GM21381 (cell line): ENCODE measurements around the gene MET.
"Not testable (repeated sequence)": the region's sequence is repeated elsewhere in the genome, so short reads cannot be mapped to it uniquely, and the experiment has no call there.

ENCODE experiments used
- ATAC-seq: cut with Tn5 transposase; IDR thresholded peaks from one replicate; pipeline ENCODE4 v1.9.1; 2021; ENCODE audit warnings: mild to moderate bottlenecking, moderate library complexity; ENCODE audit not compliant: unreplicated experiment

The MET gene

DNA sequence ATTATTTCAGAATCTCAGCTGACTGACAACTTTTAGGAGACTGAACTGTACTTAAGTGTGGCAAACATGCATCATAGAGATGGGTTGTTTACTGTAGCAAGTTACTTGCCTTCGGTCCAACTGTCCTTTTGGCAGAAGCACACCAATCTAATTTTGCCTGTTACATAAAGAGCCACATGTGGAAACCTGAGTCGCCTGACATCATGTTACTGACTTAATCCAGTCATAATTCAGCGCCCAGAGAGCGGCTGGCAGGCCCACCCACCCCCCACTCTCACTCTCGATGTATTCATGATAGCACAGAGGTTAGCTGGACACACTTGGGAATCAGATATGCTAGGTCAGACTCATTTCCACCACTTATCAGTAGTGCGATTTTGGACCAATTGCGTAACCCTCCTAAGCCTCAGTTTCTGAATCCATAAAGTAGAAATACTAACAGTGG, 133.1 kb downstream of the MET start:
- ATAC-seq = no peak

DNA sequence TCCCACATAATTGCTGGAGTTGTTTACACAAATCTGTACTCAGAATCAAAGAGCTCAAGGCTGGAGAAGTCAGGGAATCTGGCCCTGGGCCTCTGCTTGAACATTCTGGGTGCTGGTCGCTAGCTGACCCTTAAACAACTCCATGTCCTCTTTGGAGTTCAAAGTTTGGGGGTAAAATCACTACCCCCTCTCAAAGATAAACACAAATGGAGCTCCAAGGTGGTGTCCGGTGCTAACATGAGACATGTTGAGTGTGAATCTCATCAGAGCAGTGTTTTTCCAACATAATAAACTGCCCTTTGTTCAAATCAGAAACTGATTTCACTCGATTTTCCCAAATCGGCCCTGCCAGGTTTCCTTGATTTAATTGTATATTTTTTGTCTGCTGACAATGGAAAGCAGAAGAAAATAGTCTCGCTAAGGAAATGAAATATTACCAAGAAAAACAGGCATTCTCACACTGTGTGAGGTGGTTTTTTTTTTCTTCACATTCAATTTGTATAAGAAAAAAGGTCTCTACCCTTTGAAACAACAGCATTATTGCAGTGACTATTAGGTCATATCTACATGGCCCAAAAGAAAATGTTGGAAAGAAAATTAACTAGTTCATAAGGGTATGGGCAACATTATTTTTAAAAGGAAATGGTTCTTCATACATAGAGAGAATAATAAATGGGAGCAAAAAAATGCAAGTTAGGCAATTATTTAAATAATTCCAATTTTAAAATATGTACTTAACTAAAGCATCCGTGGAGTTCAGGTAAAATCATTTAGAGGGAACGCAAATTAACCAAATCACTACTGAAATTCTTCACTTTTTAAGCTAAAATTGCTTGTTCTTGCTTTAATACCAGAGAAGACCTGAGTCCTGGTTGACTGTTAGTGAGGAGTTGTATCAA, 134.3 kb downstream of the MET start:
- no peak for ATAC-seq

DNA sequence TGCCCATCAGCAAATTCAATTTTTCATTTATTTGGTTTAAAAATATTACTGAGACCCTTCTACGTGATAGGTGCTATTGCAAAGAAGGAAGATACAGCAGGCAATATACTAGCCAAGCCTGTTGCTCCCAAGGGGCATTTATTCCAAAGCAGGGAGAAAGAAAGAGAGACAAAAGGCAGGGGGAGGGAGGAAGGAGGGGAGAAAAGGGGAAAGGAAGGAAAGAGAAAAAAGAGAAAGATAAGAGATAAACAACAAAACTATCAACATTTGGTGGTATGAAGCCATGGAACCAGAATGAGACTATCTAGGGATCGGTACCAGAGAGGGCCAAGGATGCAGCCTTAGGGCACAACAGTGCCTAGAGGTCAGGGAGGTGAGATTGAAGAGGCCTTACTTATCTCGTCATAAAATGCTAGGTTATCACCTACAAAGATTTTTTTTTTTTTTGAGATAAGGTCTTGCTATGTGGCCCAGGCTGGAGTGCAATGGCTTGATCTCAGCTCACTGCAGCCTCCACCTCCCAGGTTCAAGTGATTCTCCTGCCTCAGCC, 135.1 kb downstream of the MET start:
- no peak for ATAC-seq

DNA sequence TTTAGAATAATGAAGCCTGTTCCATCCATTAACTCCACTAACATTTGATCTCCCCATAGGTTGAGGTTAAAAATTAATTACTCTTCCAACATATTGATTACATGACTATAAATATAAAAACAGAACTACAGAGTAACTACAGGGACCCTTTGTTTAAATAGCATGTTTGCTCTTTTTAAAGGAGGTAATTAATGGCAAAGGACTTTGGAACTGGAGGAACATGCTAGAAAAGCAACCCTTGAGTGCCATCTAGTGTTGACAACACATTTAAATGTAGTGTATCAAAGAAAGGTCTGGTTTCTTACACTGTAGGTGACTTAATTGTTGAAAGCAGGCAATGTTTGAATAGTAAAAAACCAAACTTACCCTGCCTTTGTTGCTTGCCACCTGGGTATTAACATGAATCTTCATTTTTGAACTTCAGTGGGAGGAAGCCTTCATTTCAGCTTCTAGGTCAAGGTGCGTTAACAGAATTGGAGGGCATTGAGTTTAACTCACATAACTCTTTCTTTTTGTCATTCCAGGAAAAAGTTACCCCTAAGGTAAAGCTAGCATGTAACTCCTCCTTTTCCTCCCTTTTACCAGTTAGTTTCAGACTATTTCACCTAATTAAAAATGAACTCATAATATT, 137.8 kb downstream of the MET start:
- ATAC-seq = peak; percentile 71

DNA sequence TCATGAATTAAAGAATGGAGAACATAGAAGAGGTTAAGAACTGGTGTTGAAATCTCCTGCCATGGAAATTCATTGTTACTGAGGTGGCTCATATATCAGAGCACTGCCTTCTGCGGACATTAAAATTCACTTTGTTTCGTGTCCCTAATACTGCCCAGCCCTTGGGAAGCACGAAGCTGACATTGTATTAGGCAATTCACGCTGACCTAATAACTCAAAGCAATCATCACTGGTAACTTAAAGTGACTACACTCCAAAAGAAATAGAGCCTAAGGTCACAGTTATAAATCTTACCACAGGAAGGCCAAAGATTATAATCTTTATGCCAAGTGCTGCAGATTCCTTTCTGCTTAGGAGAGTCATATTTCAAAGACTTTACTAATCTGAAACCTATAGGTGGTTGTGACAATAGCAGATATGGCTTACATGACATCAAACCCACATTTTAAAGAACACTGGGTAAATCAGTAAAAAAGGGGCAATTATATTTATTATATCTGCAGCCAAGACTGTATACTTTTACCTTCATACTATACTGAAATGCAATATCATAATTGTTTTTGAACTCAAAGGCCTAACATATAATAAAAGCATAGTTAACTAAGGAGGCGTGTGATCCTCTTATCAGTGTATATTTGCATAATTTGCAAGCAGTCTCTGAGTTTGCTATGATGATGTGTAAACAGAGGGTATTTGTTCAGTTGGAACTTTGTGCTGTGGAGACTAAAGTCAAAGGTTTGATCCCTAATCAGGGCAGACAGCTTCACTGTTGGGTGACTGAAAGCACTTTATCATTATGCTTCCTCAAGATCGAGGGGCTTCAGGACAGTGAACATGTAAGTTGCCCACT, 138.5 kb downstream of the MET start:
- ATAC-seq = no peak

DNA sequence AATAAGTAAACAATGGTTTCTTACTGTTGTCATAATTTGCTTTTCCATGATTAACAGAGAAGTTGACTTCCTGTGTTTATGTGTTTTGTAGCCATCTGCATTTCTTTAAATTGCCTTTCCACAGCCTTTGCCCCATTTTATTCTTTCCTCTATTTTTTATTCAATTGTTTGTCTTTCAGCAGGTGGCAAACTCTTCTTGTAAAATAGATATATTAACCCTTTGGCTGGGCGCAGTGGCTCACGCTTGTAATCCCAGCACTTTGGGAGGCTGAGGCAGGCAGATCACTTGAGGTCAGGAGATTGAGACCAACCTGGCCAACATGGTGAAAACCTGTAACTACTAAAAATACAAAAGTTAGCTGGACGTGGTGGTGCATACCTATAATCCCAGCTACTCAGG, 139.8 kb downstream of the MET start:
- no peak for ATAC-seq

DNA sequence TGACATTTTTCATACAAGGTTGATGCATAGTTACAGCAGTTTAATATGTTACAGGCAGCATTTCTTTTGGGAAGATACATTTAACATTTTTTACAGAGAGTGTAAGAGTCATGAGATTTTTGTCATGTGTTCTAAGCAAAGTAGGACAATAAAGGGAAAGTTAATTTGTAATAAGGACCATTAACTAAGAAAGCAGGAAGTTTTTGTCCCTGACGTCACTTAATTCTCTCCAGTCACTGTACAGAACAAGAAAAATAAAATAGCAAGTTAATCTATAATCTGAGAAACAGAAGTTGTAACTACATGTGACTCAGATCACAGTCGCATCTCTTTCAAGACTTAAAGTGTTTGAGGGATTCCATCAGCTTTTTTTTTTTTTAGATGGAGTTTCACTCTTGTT, 140.9 kb downstream of the MET start:
- no peak for ATAC-seq

DNA sequence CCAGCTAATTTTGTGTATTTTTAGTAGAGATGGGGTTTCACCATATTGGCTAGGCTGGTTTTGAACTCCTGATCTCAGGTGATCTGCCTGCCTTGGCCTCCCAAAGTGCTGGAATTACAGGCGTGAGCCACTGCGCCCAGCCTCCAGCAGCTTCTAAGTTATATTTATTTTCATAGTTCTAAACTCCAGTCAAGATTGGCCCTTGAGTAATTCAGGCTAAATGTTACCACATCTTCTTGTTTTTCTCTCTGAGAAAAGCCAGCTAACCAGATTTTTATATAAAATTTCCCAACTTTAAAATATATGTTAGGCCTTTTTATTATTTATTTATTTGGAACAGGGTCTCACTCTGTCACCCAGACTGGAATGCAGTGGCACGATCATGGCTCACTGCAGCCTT, 141.4 kb downstream of the MET start:
- not testable (repeated sequence) for ATAC-seq

DNA sequence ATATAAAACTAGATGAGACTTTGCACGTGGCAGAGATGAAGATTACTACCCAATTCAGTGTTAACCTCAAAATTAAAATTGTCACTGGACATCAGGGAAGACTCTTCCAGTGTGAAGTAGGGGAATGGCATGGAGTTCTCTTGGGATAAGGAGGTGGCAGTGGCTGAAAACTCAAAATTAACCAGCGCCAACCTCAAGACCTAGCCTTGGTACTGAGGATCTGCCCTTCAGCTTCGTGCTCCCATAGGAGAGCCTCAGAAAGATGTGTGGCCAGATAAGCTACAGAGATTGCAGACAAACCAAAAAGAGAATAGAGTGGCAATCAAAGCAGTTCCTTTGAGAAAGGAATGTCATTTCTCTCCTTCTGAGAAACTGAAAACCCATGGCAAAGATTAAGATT, 143.0 kb downstream of the MET start:
- no peak for ATAC-seq

DNA sequence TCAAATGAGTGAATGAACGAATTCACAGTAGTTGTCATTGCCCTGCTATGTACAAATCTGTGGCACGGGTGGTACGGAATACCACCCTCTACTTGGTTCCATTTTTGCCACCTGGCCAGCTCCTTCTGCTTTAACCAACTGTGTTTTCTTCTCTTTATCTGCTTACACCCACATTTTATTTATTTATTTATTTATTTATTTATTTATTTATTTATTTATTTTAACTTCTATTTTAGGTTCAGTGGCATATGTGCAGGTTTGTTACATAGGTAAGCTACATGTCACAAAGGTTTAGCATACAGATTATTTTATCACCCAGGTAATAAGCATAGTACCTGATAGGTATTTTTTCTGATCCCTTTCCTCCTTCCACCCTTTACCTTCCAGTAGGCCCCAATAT, 148.2 kb downstream of the MET start:
- ATAC-seq = no peak

DNA sequence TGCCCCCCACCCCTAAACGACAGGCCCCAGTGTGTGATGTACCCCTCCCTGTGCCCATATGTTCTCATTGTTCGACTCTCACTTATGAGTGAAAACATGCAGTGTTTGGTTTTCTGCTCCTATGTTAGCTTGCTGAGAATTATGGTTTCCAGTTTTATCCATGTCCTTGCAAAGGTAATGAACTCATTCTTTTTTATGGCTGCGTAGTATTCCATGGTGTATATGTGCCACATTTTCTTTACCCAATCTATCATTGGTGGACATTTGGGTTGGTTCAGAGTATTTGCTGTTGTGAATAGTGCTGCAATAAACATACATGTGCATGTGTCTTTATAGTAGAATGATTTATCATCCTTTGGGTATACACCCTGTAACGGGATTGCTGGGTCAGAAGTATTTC, 149.7 kb downstream of the MET start:
- not testable (repeated sequence) for ATAC-seq

DNA sequence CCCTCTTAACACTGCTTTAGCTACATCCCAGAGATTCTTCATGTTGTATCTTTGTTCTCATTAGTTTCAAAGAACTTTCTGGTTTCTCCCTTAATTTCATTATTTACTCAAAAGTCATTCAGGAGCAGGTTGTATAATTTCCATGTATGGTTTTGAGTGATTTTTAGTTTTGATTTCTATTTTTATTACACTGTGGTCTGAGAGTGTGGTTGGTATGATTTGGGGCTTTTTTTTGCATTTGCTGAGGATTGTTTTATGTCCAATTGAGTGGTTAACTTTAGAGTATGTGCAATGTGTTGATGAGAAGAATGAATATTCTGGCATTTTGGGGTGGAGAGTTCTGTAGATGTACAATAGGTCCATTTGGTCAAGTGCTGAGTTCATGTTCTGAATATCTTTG, 152.5 kb downstream of the MET start:
- no peak for ATAC-seq

DNA sequence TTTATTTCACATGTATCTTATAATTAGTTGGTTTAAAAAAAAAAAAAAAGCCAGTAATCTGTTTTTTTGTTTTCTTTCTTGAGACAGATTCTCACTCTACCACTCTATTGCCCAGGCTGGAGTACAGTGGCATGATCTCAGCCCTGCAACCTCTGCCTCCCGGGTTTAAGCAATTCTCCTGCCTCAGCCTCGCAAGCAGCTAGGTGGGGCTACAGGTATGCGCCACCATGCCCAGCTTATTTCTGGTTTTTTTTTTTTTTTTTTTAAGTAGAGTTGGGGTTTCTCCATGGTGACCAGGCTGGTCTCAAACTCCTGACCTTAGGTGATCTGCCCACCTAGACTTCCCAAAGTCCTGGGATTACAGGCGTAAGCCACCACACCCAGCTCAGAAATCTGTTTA, 156.3 kb downstream of the MET start:
- no peak for ATAC-seq

DNA sequence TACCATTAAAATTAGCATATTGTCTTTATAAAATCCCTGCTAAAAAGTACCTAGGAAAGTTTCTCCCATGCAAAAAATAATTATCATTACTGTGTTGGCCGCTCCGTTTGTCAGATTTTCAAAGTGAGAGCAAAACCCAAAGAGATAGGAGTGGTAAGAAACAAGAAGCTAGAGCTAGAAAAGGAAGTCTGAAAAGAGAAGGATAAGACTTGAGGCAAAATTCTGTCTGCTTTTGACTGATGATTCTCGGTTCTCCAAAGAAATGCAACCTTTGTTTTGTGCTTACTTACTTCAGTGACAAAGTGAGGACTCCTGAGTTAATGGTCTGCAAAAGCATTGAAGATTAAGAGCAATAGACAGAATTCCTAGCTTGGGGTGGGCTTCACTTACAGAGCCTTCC, 157.0 kb downstream of the MET start:
- ATAC-seq = no peak

DNA sequence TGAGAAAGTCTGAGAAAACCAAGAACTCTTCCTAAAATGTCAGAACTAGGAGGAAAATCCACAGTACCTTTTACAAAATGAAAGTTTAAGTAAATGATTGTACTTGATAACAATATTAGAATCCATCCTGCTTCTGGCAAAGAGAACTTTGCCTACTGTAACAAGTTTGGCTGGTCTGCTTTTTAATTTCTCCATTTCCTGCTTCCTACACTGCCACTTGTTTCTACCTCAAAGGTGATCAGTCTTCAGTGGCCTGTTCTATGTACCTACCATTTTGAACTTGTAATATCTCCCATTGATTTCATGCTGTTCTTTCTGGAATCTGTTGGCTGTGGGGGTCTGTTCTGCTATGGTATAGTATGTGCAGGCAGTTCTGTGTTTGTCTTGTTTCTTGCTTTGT, 157.5 kb downstream of the MET start:
- no peak for ATAC-seq

DNA sequence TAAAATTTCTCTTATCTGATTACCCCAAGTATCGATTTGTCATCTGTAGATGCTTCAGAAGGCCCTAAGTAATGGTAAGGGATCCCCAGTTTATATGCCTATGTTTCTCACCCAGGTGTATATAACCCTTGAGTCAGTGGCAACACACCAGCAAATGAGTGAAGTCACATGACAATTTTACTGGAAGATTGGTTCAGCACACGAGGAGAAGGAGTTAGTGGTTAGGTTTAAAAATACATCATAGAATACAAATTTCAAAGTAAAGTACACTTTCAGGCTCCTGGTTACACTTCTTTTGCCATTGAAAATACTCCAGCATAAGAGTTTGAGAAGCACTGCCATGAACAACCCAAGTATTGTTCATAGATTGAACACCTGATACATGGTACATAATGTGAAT, 160.7 kb downstream of the MET start:
- ATAC-seq = no peak

DNA sequence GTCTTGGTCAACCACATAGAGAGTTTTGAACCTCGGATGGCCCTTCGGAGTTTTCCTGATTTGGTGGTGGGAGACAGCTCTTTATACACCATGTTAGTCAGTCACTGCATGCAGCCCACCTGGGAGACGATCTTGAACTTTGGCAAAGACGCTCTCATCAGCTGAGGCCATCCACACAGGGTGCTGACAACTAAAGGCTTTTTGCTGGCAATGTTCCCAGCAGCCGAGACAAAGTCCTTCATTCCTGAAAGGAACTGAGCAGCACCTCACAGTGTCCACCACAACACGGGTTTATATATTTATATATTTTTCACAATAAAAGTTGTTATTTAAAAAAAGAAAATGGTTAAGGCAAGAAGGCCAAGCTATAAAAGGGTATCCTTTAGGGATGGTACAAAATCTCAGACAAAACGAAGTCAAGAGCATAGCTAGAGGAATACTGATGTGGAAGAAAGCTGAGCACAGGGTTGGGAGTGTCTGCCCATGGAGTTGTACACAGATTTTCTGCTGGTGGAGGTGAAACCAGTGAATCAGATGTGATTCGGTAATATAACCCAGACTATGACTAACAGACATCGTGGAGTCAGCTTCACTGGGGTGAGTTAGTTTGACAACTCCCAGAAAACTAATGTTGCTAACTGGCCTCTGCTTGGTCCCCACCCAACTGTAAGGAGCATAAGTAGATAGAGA, 163.0 kb downstream of the MET start:
- no peak for ATAC-seq

DNA sequence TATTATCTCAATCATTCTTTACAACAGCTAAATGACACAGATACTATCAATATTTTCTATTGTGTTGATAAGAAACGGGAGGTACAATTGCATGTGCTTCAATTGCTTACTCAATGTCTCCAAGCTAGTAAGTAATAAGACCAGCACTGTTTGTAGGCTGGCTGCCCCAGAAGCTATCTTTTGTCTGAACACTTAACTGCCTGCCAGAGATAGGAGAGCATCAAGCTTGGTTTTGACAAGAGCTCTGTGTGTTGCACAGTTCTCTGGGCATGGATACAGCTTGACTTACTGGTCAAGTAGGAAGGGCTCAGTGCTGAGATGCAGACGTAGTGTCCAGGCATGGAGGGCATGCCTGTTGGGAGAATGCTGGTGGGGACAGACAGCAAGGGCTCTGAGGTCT, 164.1 kb downstream of the MET start:
- ATAC-seq = no peak

DNA sequence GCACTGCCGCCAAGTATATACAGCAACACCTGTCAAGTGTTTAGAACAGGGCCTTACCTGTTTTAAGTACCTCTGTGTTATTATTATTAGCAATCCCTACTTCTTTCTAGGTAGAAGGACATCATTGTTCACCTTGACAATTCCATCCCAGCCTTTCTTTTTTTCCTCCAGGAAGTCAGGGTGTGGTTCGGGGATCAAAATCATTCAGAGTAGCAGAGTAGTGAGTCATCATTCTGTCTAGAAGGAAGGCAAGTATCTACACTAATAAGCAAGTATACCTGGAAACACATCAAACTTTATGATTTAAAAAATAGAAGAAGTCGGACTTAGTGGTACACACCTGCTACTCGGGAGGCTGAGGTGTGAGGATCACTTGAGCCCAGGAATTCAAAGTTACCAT, 164.9 kb downstream of the MET start:
- ATAC-seq = no peak

DNA sequence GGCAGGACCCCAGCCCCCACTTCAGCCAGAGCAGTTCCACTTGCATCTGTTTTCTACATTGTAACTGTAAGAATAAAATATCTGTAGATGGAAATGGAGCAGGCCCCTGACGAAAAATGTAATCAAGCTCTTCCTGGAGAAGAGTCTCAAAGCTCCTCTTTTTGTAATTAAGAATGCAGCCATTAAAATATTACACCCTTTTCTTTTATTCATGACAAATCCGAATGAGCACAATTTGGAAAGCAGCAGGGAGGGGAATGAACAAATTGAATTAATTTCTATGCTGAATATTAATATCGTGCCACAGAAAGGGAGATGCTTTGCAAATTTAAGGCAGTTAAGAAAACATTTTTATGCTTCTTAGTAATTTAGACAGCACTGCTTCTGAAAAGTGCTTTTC, 165.6 kb downstream of the MET start:
- no peak for ATAC-seq

DNA sequence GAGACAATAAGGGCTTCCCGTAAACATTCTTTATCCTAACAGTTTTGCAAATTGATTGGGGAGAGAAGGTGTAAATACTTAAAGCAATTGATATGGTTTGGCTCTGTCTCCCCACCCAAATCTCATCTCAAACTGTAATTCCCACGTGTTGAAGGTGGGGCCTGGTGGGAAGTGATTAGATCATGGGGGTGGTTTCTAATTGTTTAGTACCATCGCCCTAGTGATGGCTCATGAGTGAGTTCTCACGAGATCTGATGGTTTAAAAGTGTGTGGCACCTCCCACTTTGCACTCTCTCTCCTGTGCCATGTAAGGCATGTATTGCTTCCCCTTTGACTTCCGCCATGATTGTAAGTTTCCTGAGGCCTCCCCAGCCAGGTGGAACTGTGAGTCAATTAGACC, 168.3 kb downstream of the MET start:
- no peak for ATAC-seq
